HG03558 (cell line): Measurements from ENCODE around the gene VENTX.

ENCODE experiments used
- ATAC-seq: cut with Tn5 transposase; IDR thresholded peaks from one replicate; pipeline ENCODE4 v1.9.1; 2021; ENCODE audit warnings: moderate number of reproducible peaks; ENCODE audit not compliant: unreplicated experiment; ENCODE audit errors: extremely low read depth

VENTX gene

GRCh38 chr10:133201151-133201947 is 36.3 kb upstream of the VENTX start:
- ATAC-seq = no peak

GRCh38 chr10:133201948-133202725 is 35.5 kb upstream of the VENTX start:
- ATAC-seq = no peak

- no peak for ATAC-seq
Observed at GRCh38 chr10:133202778-133203651, 34.6 kb upstream of the VENTX start.

GRCh38 chr10:133203652-133204195 is 33.9 kb upstream of the VENTX start:
- ATAC-seq = no peak

- no peak for ATAC-seq
Observed at GRCh38 chr10:133204226-133205015, 33.2 kb upstream of the VENTX start.

- no peak for ATAC-seq
Observed at GRCh38 chr10:133205146-133205545, 32.5 kb upstream of the VENTX start.

- no peak for ATAC-seq
Observed at GRCh38 chr10:133206356-133207040, 31.2 kb upstream of the VENTX start.

GRCh38 chr10:133207041-133207600 is 30.5 kb upstream of the VENTX start:
- no peak for ATAC-seq

GRCh38 chr10:133207627-133208026 is 30.0 kb upstream of the VENTX start:
- ATAC-seq = no peak

GRCh38 chr10:133208466-133208865 is 29.2 kb upstream of the VENTX start:
- ATAC-seq = no peak

- ATAC-seq = no peak
Observed at GRCh38 chr10:133209117-133209516, 28.5 kb upstream of the VENTX start.

- no peak for ATAC-seq
Observed at GRCh38 chr10:133209641-133210040, 28.0 kb upstream of the VENTX start.

- no peak for ATAC-seq
Observed at GRCh38 chr10:133210398-133211140, 27.1 kb upstream of the VENTX start.

- ATAC-seq = no peak
Observed at GRCh38 chr10:133211141-133211830, 26.4 kb upstream of the VENTX start.

- ATAC-seq = no peak
Observed at GRCh38 chr10:133211959-133212852, 25.4 kb upstream of the VENTX start.

GRCh38 chr10:133212853-133213494 is 24.7 kb upstream of the VENTX start:
- no peak for ATAC-seq
